ENCODE data around the gene GMIP. TPM values are rescaled to one million over a fixed set of nuclear protein-coding genes. Genes with fewer than 3 reads are reported as not detected.
A peak's percentile ranks its signal among the peaks of the same experiment; 100 is the strongest.

GMIP gene
- total and polyA plus RNA-seq, 2 experiments from 2014 or later: 5.1 to 22.1 TPM

DNA sequence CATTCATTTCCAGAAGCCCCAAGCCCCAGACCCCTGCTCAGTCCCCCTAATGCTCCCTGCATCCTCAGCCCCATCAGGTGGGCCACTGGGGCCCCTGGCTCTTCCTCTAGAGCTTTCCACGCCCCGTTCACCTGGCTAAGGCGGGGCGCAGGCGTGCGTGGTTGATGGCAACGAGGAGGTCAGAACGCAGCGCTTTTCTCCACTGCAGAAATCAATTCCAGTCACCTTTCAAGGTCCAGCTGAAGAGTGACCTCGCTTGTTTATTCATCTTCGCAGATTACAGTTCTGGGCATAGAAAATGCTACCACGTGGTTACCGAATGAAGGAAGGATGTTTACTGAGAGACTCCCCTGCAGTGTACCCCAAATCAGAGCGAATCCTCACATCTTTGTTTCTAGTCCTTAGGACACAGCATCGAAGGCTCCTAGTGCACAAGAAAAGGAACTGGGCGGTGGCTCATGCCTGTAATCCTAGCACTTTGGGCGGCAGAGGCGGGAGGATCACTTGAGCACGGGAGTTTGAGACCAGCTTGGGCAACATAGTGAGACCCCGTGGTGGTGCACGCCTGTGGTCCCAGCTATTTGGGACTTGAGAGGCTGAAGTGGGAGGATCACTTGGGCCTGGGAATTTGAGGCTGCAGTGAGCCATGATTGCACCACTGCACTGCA, 24.1 kb downstream of the GMIP start:
- TF ChIP-seq POLR2AphosphoS5 (IDR thresholded peaks at IDR 0.05; ENCODE audit: low read depth) (no peak), STAT1 (IDR thresholded peaks at IDR 0.05; ENCODE audit: unreplicated experiment) (no peak), JUNB (IDR thresholded peaks at IDR 0.05; ENCODE audit: unreplicated experiment) (no peak), NANOG (IDR thresholded peaks at IDR 0.05; ENCODE audit: borderline replicate concordance) (no peak)
- TF ChIP-seq, protein P1, sequence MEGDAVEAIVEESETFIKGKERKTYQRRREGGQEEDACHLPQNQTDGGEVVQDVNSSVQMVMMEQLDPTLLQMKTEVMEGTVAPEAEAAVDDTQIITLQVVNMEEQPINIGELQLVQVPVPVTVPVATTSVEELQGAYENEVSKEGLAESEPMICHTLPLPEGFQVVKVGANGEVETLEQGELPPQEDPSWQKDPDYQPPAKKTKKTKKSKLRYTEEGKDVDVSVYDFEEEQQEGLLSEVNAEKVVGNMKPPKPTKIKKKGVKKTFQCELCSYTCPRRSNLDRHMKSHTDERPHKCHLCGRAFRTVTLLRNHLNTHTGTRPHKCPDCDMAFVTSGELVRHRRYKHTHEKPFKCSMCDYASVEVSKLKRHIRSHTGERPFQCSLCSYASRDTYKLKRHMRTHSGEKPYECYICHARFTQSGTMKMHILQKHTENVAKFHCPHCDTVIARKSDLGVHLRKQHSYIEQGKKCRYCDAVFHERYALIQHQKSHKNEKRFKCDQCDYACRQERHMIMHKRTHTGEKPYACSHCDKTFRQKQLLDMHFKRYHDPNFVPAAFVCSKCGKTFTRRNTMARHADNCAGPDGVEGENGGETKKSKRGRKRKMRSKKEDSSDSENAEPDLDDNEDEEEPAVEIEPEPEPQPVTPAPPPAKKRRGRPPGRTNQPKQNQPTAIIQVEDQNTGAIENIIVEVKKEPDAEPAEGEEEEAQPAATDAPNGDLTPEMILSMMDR (conservative IDR thresholded peaks at IDR 0.05; ENCODE audit: low read depth in 2 of 2): no peak
- TF ChIP-seq, protein P2, sequence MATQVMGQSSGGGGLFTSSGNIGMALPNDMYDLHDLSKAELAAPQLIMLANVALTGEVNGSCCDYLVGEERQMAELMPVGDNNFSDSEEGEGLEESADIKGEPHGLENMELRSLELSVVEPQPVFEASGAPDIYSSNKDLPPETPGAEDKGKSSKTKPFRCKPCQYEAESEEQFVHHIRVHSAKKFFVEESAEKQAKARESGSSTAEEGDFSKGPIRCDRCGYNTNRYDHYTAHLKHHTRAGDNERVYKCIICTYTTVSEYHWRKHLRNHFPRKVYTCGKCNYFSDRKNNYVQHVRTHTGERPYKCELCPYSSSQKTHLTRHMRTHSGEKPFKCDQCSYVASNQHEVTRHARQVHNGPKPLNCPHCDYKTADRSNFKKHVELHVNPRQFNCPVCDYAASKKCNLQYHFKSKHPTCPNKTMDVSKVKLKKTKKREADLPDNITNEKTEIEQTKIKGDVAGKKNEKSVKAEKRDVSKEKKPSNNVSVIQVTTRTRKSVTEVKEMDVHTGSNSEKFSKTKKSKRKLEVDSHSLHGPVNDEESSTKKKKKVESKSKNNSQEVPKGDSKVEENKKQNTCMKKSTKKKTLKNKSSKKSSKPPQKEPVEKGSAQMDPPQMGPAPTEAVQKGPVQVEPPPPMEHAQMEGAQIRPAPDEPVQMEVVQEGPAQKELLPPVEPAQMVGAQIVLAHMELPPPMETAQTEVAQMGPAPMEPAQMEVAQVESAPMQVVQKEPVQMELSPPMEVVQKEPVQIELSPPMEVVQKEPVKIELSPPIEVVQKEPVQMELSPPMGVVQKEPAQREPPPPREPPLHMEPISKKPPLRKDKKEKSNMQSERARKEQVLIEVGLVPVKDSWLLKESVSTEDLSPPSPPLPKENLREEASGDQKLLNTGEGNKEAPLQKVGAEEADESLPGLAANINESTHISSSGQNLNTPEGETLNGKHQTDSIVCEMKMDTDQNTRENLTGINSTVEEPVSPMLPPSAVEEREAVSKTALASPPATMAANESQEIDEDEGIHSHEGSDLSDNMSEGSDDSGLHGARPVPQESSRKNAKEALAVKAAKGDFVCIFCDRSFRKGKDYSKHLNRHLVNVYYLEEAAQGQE (IDR thresholded peaks at IDR 0.05; ENCODE audit: unreplicated experiment): no peak
- no peak overlapping the region for H3K27ac ChIP-seq (ENCODE audit: low read depth)
- DNase-seq (ENCODE audit: low spot score) (peak; percentile 26), ATAC-seq (peak; percentile 6)
- peaks cover 9% of the 10 kb centered on the region; the same call in 2 of the 3 replicates for H3K4me1 Mint-ChIP-seq
- H3K36me3 Mint-ChIP-seq (ENCODE audit: low read depth): peaks cover 18% of the 10 kb centered on the region
- H3K27me3 Mint-ChIP-seq (ENCODE audit: insufficient read depth, low read depth, poor library complexity): peaks cover 22% of the 10 kb centered on the region
- peak overlapping the region; percentile 85 for H3K4me2 ChIP-seq
- 0 out of 2 replicates have a peak, but pooled peaks cover 4% of the 10 kb centered on the region for H3K36me3 ChIP-seq (ENCODE audit: insufficient read depth)
- H3K4me3 Mint-ChIP-seq: peak overlapping the region; percentile 76
- no peak overlapping the region for H3K27ac Mint-ChIP-seq
- no peak overlapping the region; the same call in 1 of the 2 replicates for H2AFZ ChIP-seq
- no peaks in the 10 kb centered on the region for H3K79me2 ChIP-seq (replicated peaks; ENCODE audit: insufficient read depth)
- H3F3A ChIP-seq (replicated peaks; ENCODE audit: low read depth): 0 out of 2 replicates have a peak, but pooled peaks cover 3% of the 10 kb centered on the region
- peaks cover 7% of the 10 kb centered on the region; the same call in 1 of the 2 replicates for H3K27me3 ChIP-seq (ENCODE audit: insufficient read depth)
- no peaks in the 10 kb centered on the region; the same call in 1 of the 2 replicates for H3K4me1 ChIP-seq (ENCODE audit: insufficient read depth)
- 0 out of 2 replicates have a peak, but pooled peaks cover 4% of the 10 kb centered on the region for H4K20me1 ChIP-seq (replicated peaks; ENCODE audit: insufficient read depth)
- H3K9me3 Mint-ChIP-seq: no peaks in the 10 kb centered on the region; the same call in 2 of the 3 replicates
- H3K9me2 ChIP-seq (ENCODE audit: insufficient read depth): no peaks in the 10 kb centered on the region
- peak overlapping the region; percentile 59 for H3K4me3 ChIP-seq

DNA sequence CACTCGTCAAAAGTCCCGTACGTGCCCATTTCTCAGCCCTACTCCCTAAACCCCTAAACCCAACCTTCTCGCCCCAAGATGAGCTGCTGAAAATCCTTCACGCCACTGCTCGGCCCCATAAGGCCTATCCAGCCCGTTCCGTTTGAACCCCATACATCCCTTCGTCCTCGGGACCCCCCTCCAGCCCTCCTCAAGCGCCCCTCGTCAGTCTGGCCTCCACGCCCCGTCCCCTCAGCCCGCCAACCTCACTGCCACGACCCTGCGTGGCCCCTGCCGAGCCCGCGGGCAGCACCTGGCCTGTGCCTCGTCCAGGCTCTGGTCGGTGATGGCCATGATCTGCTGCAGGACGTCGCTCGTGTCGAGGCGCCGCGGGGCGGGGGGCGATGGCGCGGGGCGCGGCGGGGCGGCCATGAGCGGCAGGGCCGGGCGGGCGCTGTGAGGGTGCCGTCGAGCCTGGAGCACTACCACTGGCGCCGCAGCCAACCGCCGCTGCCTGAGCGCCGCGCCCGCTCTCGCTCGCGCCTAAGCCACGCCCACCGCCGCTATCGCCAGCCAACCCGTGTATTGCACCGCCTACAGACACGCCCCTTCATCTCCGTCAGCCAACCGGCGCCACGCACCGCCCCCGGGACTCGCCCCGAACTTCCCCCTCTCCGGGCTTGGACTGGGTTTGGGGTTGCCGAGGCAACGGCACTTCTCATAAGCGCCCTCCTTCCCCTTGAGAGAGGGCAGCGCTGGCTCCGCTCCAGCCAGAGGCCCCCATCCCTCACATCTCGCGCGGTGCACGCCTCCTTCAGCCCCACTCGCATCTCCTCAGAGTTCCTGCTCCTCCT, 25.0 kb downstream of the GMIP start, which contains the start of gene PBX4:
Gene PBX4 (minus strand): TSS at position 469 of the 833 bp plus-strand sequence. CDS start 58 bp downstream, at position 411.
- Histone ChIP-seq H3K4me1 (ENCODE audit: insufficient read depth) (no peaks in the 10 kb centered on the region; the same call in 1 of the 2 replicates), H3K27me3 (ENCODE audit: insufficient read depth) (peaks cover 7% of the 10 kb centered on the region; the same call in 1 of the 2 replicates), H3K79me2 (replicated peaks; ENCODE audit: insufficient read depth) (no peaks in the 10 kb centered on the region), H4K20me1 (replicated peaks; ENCODE audit: insufficient read depth) (0 out of 2 replicates have a peak, but pooled peaks cover 4% of the 10 kb centered on the region), H3K4me3 (peak within 1 kb of the TSS; percentile 78), H3K4me2 (peak within 1 kb of the TSS; percentile 90), H3F3A (replicated peaks; ENCODE audit: low read depth) (0 out of 2 replicates have a peak, but pooled peaks cover 3% of the 10 kb centered on the region), H3K27ac (ENCODE audit: low read depth) (no peak within 1 kb of the TSS), H3K9me2 (ENCODE audit: insufficient read depth) (no peaks in the 10 kb centered on the region), H2AFZ (peak within 1 kb of the TSS; percentile 98), H3K36me3 (ENCODE audit: insufficient read depth) (0 out of 2 replicates have a peak, but pooled peaks cover under 1% of the 10 kb centered on the region)
- no peak within 1 kb of the TSS for H3K27ac Mint-ChIP-seq
- peaks cover 9% of the 10 kb centered on the region; the same call in 2 of the 3 replicates for H3K4me1 Mint-ChIP-seq
- DNase-seq (ENCODE audit: low spot score) (peak; percentile 99), ATAC-seq (peak; percentile 96)
- peaks cover 22% of the 10 kb centered on the region for H3K27me3 Mint-ChIP-seq (ENCODE audit: insufficient read depth, low read depth, poor library complexity)
- no peaks in the 10 kb centered on the region; the same call in 2 of the 3 replicates for H3K9me3 Mint-ChIP-seq
- peaks cover 9% of the 10 kb centered on the region for H3K36me3 Mint-ChIP-seq (ENCODE audit: low read depth)
- TF ChIP-seq POLR2AphosphoS5 (IDR thresholded peaks at IDR 0.05; ENCODE audit: low read depth): peak; percentile 48; the same call in 1 of the 2 replicates
- TF ChIP-seq STAT1 (IDR thresholded peaks at IDR 0.05; ENCODE audit: unreplicated experiment): no peak
- TF ChIP-seq CREB1 (CRISPR knock-in tag; IDR thresholded peaks at IDR 0.05; ENCODE audit: low read depth): peak; percentile 24; the same call in 1 of the 2 replicates
- peak within 1 kb of the TSS; percentile 76 for H3K4me3 Mint-ChIP-seq

Measured in GM23338 (cell line).